GM21526 (cell line): ENCODE data around the gene FAM167B.
A peak's percentile ranks its signal among the peaks of the same experiment; 100 is the strongest.
"Not testable (repeated sequence)": the region's sequence is repeated elsewhere in the genome, so short reads cannot be mapped to it uniquely, and the experiment has no call there.

Experiments used
- ATAC-seq: cut with Tn5 transposase; IDR thresholded peaks from one replicate; pipeline ENCODE4 v1.9.1; 2021; ENCODE audit warnings: moderate library complexity; ENCODE audit not compliant: unreplicated experiment, low FRiP score

The FAM167B gene

DNA sequence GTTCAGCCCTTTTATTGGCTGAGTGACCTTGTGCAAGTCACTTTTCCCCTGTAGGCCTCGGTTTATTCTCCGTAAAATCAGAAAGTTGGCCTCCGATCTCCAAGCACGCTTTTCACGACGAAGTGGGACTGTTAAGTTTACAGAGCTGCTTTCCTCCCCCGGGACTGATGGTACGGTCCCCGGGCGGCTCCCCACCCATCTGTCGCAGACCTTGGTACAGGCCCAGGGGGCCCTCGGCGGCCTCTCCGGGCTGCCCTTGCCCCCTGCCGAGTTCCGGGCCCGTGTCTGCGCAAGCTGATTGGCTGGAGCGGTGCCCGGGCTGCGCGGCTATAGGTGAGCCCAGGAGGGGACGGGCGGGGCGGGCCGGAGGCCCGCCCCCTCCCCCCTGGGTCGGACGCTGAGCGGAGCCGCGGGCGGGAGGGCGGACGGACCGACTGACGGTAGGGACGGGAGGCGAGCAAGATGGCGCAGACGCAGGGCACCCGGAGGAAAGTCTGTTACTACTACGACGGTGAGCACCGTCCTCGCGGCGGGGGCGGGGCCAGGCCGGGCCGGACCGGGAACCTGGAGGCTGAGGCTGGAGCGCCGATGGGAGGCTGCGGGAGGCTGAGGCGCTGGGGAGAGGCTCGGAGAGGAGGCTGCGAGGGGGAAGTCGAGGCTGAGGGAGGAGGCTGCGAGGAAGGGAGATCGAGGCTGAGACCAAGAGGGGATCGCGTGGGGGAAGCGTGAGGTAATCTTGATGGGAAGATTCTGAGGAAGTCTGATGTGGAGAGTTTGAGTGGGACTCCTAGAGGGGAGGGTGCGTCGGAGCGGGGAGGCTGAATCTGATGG, 44.9 kb downstream of the FAM167B start, which contains the start of gene HDAC1:
TSS of gene HDAC1 (plus strand) at position 376 of the 831 bp plus-strand sequence. CDS start at position 463, 87 bp downstream.
- ATAC-seq, result peak; percentile 91

DNA sequence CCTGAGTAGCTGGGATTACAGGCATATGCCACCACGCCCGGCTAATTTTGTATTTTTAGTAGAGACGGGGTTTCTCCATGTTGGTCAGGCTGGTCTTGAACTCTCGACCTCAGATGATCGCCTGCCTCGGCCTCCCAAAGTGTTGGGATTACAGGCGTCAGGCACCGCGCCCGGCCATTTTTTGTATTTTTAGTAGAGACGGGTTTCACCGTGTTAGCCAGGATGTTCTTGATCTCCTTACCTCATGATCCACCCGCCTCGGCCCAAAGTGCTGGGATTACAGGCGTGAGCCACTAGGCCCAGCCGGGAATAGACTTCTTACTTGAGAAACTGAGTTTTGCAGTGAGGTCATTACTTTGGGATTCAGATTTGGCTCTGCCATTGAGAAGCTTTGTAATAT, 51.2 kb downstream of the FAM167B start:
- not testable (repeated sequence) for ATAC-seq
